BLaER1 treated with 17β-estradiol and CSF1 and Interleukin-3, amounts not matched to agents 10 nM and 100 nM (cell line): ENCODE measurements around the gene TOX2.

Experiments used
- H3K27ac ChIP-seq, 11 experiments: shearing (Covaris generic); formaldehyde crosslinking; 2 replicates each; pipeline ENCODE4 v1.8.1; 2022
- H3K27me3 ChIP-seq, 11 experiments: shearing (Covaris generic); formaldehyde crosslinking; 2 replicates each; pipeline ENCODE4 v1.8.1; 2022
- H3K36me3 ChIP-seq, 11 experiments: shearing (Covaris generic); formaldehyde crosslinking; 2 replicates each; pipeline ENCODE4 v1.8.1; 2022
- H3K4me1 ChIP-seq, 10 experiments: shearing (Covaris generic); formaldehyde crosslinking; 2 replicates each; pipeline ENCODE4 v1.8.1; 2022
- H3K4me2 ChIP-seq, 11 experiments: shearing (Covaris generic); formaldehyde crosslinking; 2 replicates each; pipeline ENCODE4 v1.8.1; 2022
- H3K4me3 ChIP-seq, 10 experiments: shearing (Covaris generic); formaldehyde crosslinking; 2 replicates each; pipeline ENCODE4 v1.8.1; 2022
- H3K9ac ChIP-seq, 11 experiments: shearing (Covaris generic); formaldehyde crosslinking; 2 replicates each; pipeline ENCODE4 v1.8.1; 2022
- H3K9me3 ChIP-seq, 11 experiments: shearing (Covaris generic); formaldehyde crosslinking; replicated peaks in 1 of 11; 2 replicates each; pipeline ENCODE4 v1.8.1; 2022
- H4K20me1 ChIP-seq, 11 experiments: shearing (Covaris generic); formaldehyde crosslinking; 2 replicates each; pipeline ENCODE4 v1.8.1; 2022
- Cebpa-rat ChIP-seq, 11 experiments: shearing (Covaris generic); IDR thresholded peaks; 2 replicates each; pipeline ENCODE4 v1.8.1; 2022

Gene TOX2

DNA sequence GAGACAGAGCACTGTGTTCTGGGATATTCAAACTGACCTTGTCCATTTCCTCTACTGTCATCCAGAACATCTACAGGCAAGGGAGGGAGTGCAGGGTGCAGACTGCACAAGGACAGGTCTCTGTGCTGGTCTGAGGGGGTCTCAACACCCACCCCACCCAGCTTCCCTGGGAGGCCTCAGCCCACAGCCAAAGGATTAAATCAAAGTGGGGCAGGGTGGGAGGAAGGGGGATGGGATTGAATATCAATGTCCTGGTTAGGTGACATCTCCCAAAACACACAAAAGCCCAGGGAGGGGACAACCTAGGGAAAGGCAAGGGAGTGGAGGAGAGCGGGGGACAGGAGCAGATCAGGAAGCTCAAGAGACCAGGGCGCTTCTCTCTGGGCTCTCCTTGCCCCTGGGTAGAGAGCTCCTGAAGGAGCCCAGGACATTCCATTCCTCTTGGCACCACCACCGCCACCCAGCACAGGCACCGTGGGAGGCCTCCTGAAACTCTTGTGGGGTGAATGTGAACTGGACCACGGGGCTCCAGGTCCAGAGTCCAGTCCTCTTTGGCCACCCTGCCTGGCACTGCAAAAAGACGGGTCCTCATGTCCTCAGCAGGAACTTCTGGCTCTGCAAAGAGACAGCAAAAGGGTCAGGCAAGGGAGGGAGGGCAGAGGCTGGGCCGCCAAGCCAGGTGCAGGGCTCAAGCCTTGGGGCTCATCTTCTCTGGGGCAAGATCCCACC, 198.4 kb downstream of the TOX2 start:
- Histone ChIP-seq H3K4me2 (peak overlapping the region in 5 of 11 experiments; percentile 20 to 51 (median 46); a peak in 4 of 22 replicates), H3K9ac (no peak overlapping the region), H3K9me3 (peaks cover 5 to 14% (median 11%) of the 10 kb centered on the region in 11 experiments), H3K27me3 (peaks cover 6 to 14% (median 10%) of the 10 kb centered on the region in 11 experiments; a peak in 19 of 22 replicates), H3K4me1 (peaks cover 5 to 52% (median 38%) of the 10 kb centered on the region in 10 experiments; a peak in 18 of 20 replicates), H3K4me3 (no peak overlapping the region), H3K27ac (no peak overlapping the region), H3K36me3 (peaks cover 0 to 19% (median 0%) of the 10 kb centered on the region in 11 experiments; a peak in 3 of 22 replicates), H4K20me1 (no peaks in the 10 kb centered on the region)
- no peak for TF ChIP-seq Cebpa-rat (IDR thresholded peaks at IDR 0.05)

- peaks cover 6 to 14% (median 10%) of the 10 kb centered on the region in 11 experiments; a peak in 19 of 22 replicates for H3K27me3 ChIP-seq
- no peak overlapping the region for H3K27ac ChIP-seq
- peaks cover 0 to 7% (median 4%) of the 10 kb centered on the region in 11 experiments; a peak in 18 of 22 replicates for H3K9me3 ChIP-seq
- peak overlapping the region in 2 of 11 experiments; percentile 49 to 69; a peak in 1 of 22 replicates for H3K4me2 ChIP-seq
- TF ChIP-seq Cebpa-rat (IDR thresholded peaks at IDR 0.05) = no peak
- H3K4me1 ChIP-seq = peaks cover 5 to 54% (median 43%) of the 10 kb centered on the region in 10 experiments; a peak in 18 of 20 replicates
- no peaks in the 10 kb centered on the region for H4K20me1 ChIP-seq
- no peak overlapping the region for H3K4me3 ChIP-seq
- peaks cover 0 to 19% (median 0%) of the 10 kb centered on the region in 11 experiments; a peak in 2 of 22 replicates for H3K36me3 ChIP-seq
- H3K9ac ChIP-seq = no peak overlapping the region
Observed at GRCh38 chr20:44113618-44114376, 199.1 kb downstream of the TOX2 start.

GRCh38 chr20:44115181-44115580, 200.5 kb downstream of the TOX2 start:
- H3K4me2 ChIP-seq = peak overlapping the region in 8 of 11 experiments; percentile 25 to 69 (median 53); a peak in 17 of 22 replicates
- TF ChIP-seq Cebpa-rat (IDR thresholded peaks at IDR 0.05) = no peak
- H3K4me1 ChIP-seq = peaks cover 5 to 54% (median 43%) of the 10 kb centered on the region in 10 experiments; a peak in 18 of 20 replicates
- H4K20me1 ChIP-seq = no peaks in the 10 kb centered on the region
- no peak overlapping the region for H3K4me3 ChIP-seq
- no peak overlapping the region for H3K27ac ChIP-seq
- H3K9me3 ChIP-seq = no peaks in the 10 kb centered on the region
- peaks cover 6 to 14% (median 10%) of the 10 kb centered on the region in 11 experiments; a peak in 19 of 22 replicates for H3K27me3 ChIP-seq
- 0 out of 22 replicates have a peak overlapping the region, but pooled peaks of 1 of the 11 experiments have one; percentile 24 for H3K9ac ChIP-seq
- peaks cover 0 to 19% (median 0%) of the 10 kb centered on the region in 11 experiments; a peak in 2 of 22 replicates for H3K36me3 ChIP-seq

GRCh38 chr20:44115762-44116644, 201.4 kb downstream of the TOX2 start:
- Histone ChIP-seq H3K9ac (peak overlapping the region in 2 of 11 experiments; percentile 0 to 31; a peak in 1 of 22 replicates), H3K4me1 (peaks cover 5 to 54% (median 43%) of the 10 kb centered on the region in 10 experiments; a peak in 18 of 20 replicates), H3K4me3 (no peak overlapping the region), H3K4me2 (peak overlapping the region in 6 of 11 experiments; percentile 15 to 69 (median 31); a peak in 6 of 22 replicates), H3K27me3 (peaks cover 6 to 14% (median 10%) of the 10 kb centered on the region in 11 experiments; a peak in 19 of 22 replicates), H3K36me3 (peaks cover 0 to 19% (median 0%) of the 10 kb centered on the region in 11 experiments; a peak in 2 of 22 replicates), H3K27ac (no peak overlapping the region), H3K9me3 (no peaks in the 10 kb centered on the region), H4K20me1 (no peaks in the 10 kb centered on the region)
- no peak for TF ChIP-seq Cebpa-rat (IDR thresholded peaks at IDR 0.05)

GRCh38 chr20:44117296-44118184, 202.9 kb downstream of the TOX2 start:
- H3K9me3 ChIP-seq = no peaks in the 10 kb centered on the region
- no peaks in the 10 kb centered on the region for H4K20me1 ChIP-seq
- H3K4me3 ChIP-seq = peak overlapping the region in 1 of 10 experiments; percentile 24; a peak in 2 of 20 replicates
- peak overlapping the region in 8 of 11 experiments; percentile 22 to 62 (median 50); a peak in 9 of 22 replicates for H3K27ac ChIP-seq
- TF ChIP-seq Cebpa-rat (IDR thresholded peaks at IDR 0.05) = no peak
- H3K4me1 ChIP-seq = peaks cover 5 to 44% (median 34%) of the 10 kb centered on the region in 10 experiments; a peak in 18 of 20 replicates
- H3K36me3 ChIP-seq = peaks cover 0 to 19% (median 0%) of the 10 kb centered on the region in 11 experiments; a peak in 2 of 22 replicates
- peak overlapping the region in 7 of 11 experiments; percentile 13 to 54 (median 25); a peak in 10 of 22 replicates for H3K9ac ChIP-seq
- H3K27me3 ChIP-seq = peaks cover 6 to 14% (median 10%) of the 10 kb centered on the region in 11 experiments; a peak in 19 of 22 replicates
- peak overlapping the region; percentile 0 to 81 (median 61); a peak in 17 of 22 replicates for H3K4me2 ChIP-seq

GRCh38 chr20:44118185-44119033, 203.8 kb downstream of the TOX2 start:
- peaks cover 0 to 16% (median 0%) of the 10 kb centered on the region in 11 experiments; a peak in 2 of 22 replicates for H3K36me3 ChIP-seq
- H4K20me1 ChIP-seq = no peaks in the 10 kb centered on the region
- H3K9ac ChIP-seq = no peak overlapping the region
- H3K4me2 ChIP-seq = peak overlapping the region in 8 of 11 experiments; percentile 30 to 81 (median 70); a peak in 13 of 22 replicates
- no peak for TF ChIP-seq Cebpa-rat (IDR thresholded peaks at IDR 0.05)
- no peaks in the 10 kb centered on the region for H3K9me3 ChIP-seq
- peaks cover 6 to 14% (median 10%) of the 10 kb centered on the region in 11 experiments; a peak in 19 of 22 replicates for H3K27me3 ChIP-seq
- peaks cover 5 to 48% (median 34%) of the 10 kb centered on the region in 10 experiments; a peak in 18 of 20 replicates for H3K4me1 ChIP-seq
- no peak overlapping the region for H3K4me3 ChIP-seq
- H3K27ac ChIP-seq = peak overlapping the region in 5 of 11 experiments; percentile 47 to 62 (median 52); a peak in 6 of 22 replicates
